NCI-H128 (cell line): ENCODE measurements around the gene CRY2.

Experiments
- DNase-seq: peaks from one replicate; lab custom pipeline; 2025; ENCODE audit not compliant: unreplicated experiment; lab: John Stamatoyannopoulos, UW

Gene CRY2

GRCh38 chr11:45929486-45930030, 82.3 kb downstream of the CRY2 start:
- no peak for DNase-seq

GRCh38 chr11:45930031-45930794, 82.9 kb downstream of the CRY2 start:
- peak; percentile 9 for DNase-seq

GRCh38 chr11:45930951-45931570, 83.8 kb downstream of the CRY2 start:
- DNase-seq: no peak

- no peak for DNase-seq
Measured at GRCh38 chr11:45931739-45932138, 84.5 kb downstream of the CRY2 start.

GRCh38 chr11:45932217-45932616, 84.9 kb downstream of the CRY2 start:
- DNase-seq: no peak
